IMR-90 (cell line): ENCODE results near the gene CDYL2. TPM values are rescaled to one million over a fixed set of nuclear protein-coding genes. Genes with fewer than 3 reads are reported as not detected.

Experiments used
- ATAC-seq: fragments of 200-7000 bp; cut with Tn5 transposase; 2 replicates; pipeline ENCODE4 v1.9.1; 2020; ENCODE audit warnings: low read depth, mild to moderate bottlenecking, moderate library complexity
- BruUV-seq: library from RNA; stranded (reverse); fragments of 400-500 nt; replicated peaks from 2 replicates; lab custom pipeline; 2021; lab: Mats Ljungman, UMichigan
- CTCF ChIA-PET: fragments of 300-600 bp; formaldehyde crosslinking; extraction: SDS; loops from one replicate; lab custom pipeline; 2021; ENCODE audit warnings: antibody characterized with exemption; lab: Yijun Ruan, JAX
- POLR2A ChIA-PET: fragments of 300-600 bp; sonication (Branson Sonifier 250); formaldehyde crosslinking; loops from one replicate; lab custom pipeline; 2022; ENCODE audit warnings: antibody characterized with exemption; ENCODE audit not compliant: unreplicated experiment; lab: Charles Lee
- DNase-seq: peaks from one replicate; pipeline ENCODE4 v3.0.0; 2013
- H2AFZ ChIP-seq: replicated peaks from 2 replicates; pipeline ENCODE3; 2013; ENCODE audit warnings: low read length, mild to moderate bottlenecking; ENCODE audit not compliant: poor library complexity
- H2AK5ac ChIP-seq: 2 replicates; pipeline ENCODE4 v1.6.1; 2013; ENCODE audit warnings: low read depth, low read length, inconsistent platforms
- H2AK9ac ChIP-seq: replicated peaks from 2 replicates; pipeline ENCODE3; 2013; ENCODE audit warnings: mild to moderate bottlenecking, low read depth, low read length, moderate library complexity; ENCODE audit not compliant: poor library complexity
- H2BK120ac ChIP-seq: 2 replicates; pipeline ENCODE4 v1.6.1; 2013; ENCODE audit warnings: low read depth, low read length, inconsistent platforms
- H2BK15ac ChIP-seq: 3 replicates; pipeline ENCODE4 v1.6.1; 2013; ENCODE audit warnings: low read depth, low read length, inconsistent platforms
- H2BK20ac ChIP-seq: 2 replicates; pipeline ENCODE4 v1.6.1; 2013; ENCODE audit warnings: low read depth, mild to moderate bottlenecking, inconsistent platforms, low read length, moderate library complexity
- H2BK5ac ChIP-seq: 2 replicates; pipeline ENCODE4 v1.6.1; 2013; ENCODE audit warnings: mild to moderate bottlenecking, low read depth, low read length, inconsistent platforms; ENCODE audit not compliant: poor library complexity, severe bottlenecking
- H3K14ac ChIP-seq: replicated peaks from 2 replicates; pipeline ENCODE4 v1.6.1; 2013; ENCODE audit warnings: low read depth, low read length, inconsistent platforms
- H3K18ac ChIP-seq: 2 replicates; pipeline ENCODE4 v1.6.1; 2013; ENCODE audit warnings: low read depth, low read length, control low read depth
- H3K23ac ChIP-seq: 2 replicates; pipeline ENCODE4 v1.6.1; 2013; ENCODE audit warnings: low read depth, low read length, inconsistent platforms
- H3K27ac ChIP-seq: 2 replicates; pipeline ENCODE4 v1.5.1; 2013; ENCODE audit warnings: mild to moderate bottlenecking, control low read depth, low read length; ENCODE audit not compliant: insufficient read depth
- H3K27me3 ChIP-seq: 2 replicates; pipeline ENCODE4 v1.6.1; 2013; ENCODE audit warnings: low read length; ENCODE audit not compliant: control insufficient read depth, insufficient read depth
- H3K36me3 ChIP-seq: 2 replicates; pipeline ENCODE4 v1.6.1; 2013; ENCODE audit warnings: low read length, mixed read lengths; ENCODE audit not compliant: control insufficient read depth, insufficient read depth
- H3K4ac ChIP-seq: 2 replicates; pipeline ENCODE4 v1.6.1; 2013; ENCODE audit warnings: low read depth, low read length, inconsistent platforms
- H3K4me1 ChIP-seq: 2 replicates; pipeline ENCODE4 v1.6.1; 2013; ENCODE audit warnings: low read length, mixed read lengths; ENCODE audit not compliant: control insufficient read depth, insufficient read depth
- H3K4me2 ChIP-seq: 2 replicates; pipeline ENCODE4 v1.6.1; 2013; ENCODE audit warnings: low read depth, mild to moderate bottlenecking, control low read depth, low read length, moderate library complexity
- H3K4me3 ChIP-seq: 2 replicates; pipeline ENCODE4 v1.5.1; 2013; ENCODE audit warnings: low read depth, mild to moderate bottlenecking, control low read depth, low read length, moderate library complexity; ENCODE audit not compliant: insufficient read depth
- H3K56ac ChIP-seq: 2 replicates; pipeline ENCODE4 v1.6.1; 2013; ENCODE audit warnings: low read length, inconsistent platforms; ENCODE audit not compliant: insufficient read depth; ENCODE audit errors: extremely low read depth
- H3K79me1 ChIP-seq, 2 experiments: 2 replicates each; pipeline ENCODE4 v1.6.1; 2013; ENCODE audit warnings: low read length in 2 of 2, inconsistent platforms in 1 of 2, low read depth in 1 of 2
- H3K9ac ChIP-seq: 2 replicates; pipeline ENCODE4 v1.6.1; 2013; ENCODE audit warnings: low read depth, low read length, control low read depth
- H3K9me1 ChIP-seq: 2 replicates; pipeline ENCODE4 v1.6.1; 2013; ENCODE audit warnings: low read length, inconsistent platforms; ENCODE audit not compliant: insufficient read depth
- H3K9me3 ChIP-seq: 2 replicates; pipeline ENCODE4 v1.6.1; 2013; ENCODE audit warnings: low read length; ENCODE audit not compliant: control insufficient read depth, insufficient read depth
- H4K20me1 ChIP-seq: 2 replicates; pipeline ENCODE4 v1.6.1; 2013; ENCODE audit warnings: low read length, inconsistent platforms; ENCODE audit not compliant: insufficient read depth
- H4K5ac ChIP-seq: 2 replicates; pipeline ENCODE4 v1.6.1; 2013; ENCODE audit warnings: mild to moderate bottlenecking, low read depth, low read length, control low read depth
- H4K8ac ChIP-seq, 2 experiments: 2 replicates each; pipeline ENCODE4 v1.6.1; 2013; ENCODE audit warnings: low read depth in 2 of 2, low read length in 2 of 2, control low read depth in 1 of 2, inconsistent platforms in 1 of 2
- H4K91ac ChIP-seq: 2 replicates; pipeline ENCODE4 v1.6.1; 2013; ENCODE audit warnings: low read depth, low read length, inconsistent platforms; ENCODE audit not compliant: insufficient read depth
- BHLHE40 ChIP-seq: fragments of 150-350 bp; IDR thresholded peaks from 2 replicates; pipeline ENCODE4 v1.6.1; 2016; ENCODE audit warnings: mild to moderate bottlenecking, low read depth, low read length
- CEBPB ChIP-seq: IDR thresholded peaks from 2 replicates; pipeline ENCODE4 v1.6.1; 2012; ENCODE audit warnings: low read depth, low read length, improper control_type of control experiment
- CHD1 ChIP-seq: IDR thresholded peaks from 2 replicates; pipeline ENCODE4 v1.6.1; 2012; ENCODE audit warnings: low read depth, low read length, improper control_type of control experiment
- CTCF ChIP-seq: conservative IDR thresholded peaks from 2 replicates; pipeline ENCODE4 v1.5.1; 2012; ENCODE audit warnings: mild to moderate bottlenecking, low read depth, low read length, improper control_type of control experiment
- ELK1 ChIP-seq: fragments of 150-350 bp; IDR thresholded peaks from 2 replicates; pipeline ENCODE4 v1.6.1; 2016; ENCODE audit warnings: low read depth, mild to moderate bottlenecking, low read length, moderate library complexity, borderline replicate concordance
- FOS ChIP-seq: fragments of 150-350 bp; IDR thresholded peaks from 2 replicates; pipeline ENCODE4 v1.6.1; 2016; ENCODE audit warnings: low read depth, low read length
- MAFK ChIP-seq: IDR thresholded peaks from 2 replicates; pipeline ENCODE4 v1.6.1; 2012; ENCODE audit warnings: low read depth, low read length, improper control_type of control experiment
- MXI1 ChIP-seq: IDR thresholded peaks from 2 replicates; pipeline ENCODE4 v1.6.1; 2012; ENCODE audit warnings: low read depth, mild to moderate bottlenecking, low read length, moderate library complexity, borderline replicate concordance
- POLR2A ChIP-seq: IDR thresholded peaks from 2 replicates; pipeline ENCODE4 v1.6.1; 2012; ENCODE audit warnings: mild to moderate bottlenecking, low read depth, low read length
- RAD21 ChIP-seq: IDR thresholded peaks from 2 replicates; pipeline ENCODE4 v1.6.1; 2012; ENCODE audit warnings: low read length, improper control_type of control experiment
- RCOR1 ChIP-seq: IDR thresholded peaks from 2 replicates; pipeline ENCODE4 v1.6.1; 2012; ENCODE audit warnings: mild to moderate bottlenecking, low read length, improper control_type of control experiment; ENCODE audit not compliant: insufficient replicate concordance
- RFX5 ChIP-seq: IDR thresholded peaks from 2 replicates; pipeline ENCODE4 v1.8.0; 2012; ENCODE audit warnings: low read depth, mild to moderate bottlenecking, low read length, moderate library complexity
- SMC3 ChIP-seq: fragments of 150-350 bp; IDR thresholded peaks from 2 replicates; pipeline ENCODE4 v1.6.1; 2016; ENCODE audit warnings: low read depth, mild to moderate bottlenecking, antibody characterized with exemption, low read length, moderate library complexity
- USF2 ChIP-seq: fragments of 150-350 bp; IDR thresholded peaks from 2 replicates; pipeline ENCODE4 v1.6.1; 2017; ENCODE audit warnings: mild to moderate bottlenecking, antibody characterized with exemption, low read length, low read depth
- WGBS, 2 experiments: methylation state at CpG; one replicate each; pipeline versions ENCODE4 v1.1.5 to v1.1.7; 2013; ENCODE audit warnings: missing lambda C conversion rate in 2 of 2; ENCODE audit not compliant: insufficient read length in 1 of 2; ENCODE audit errors: extremely low coverage in 2 of 2; 5-methylcytosine and 5-hydroxymethylcytosine counted together
- dilution Hi-C: fragments of 300-500 bp; cut with HindIII; formaldehyde crosslinking; loops from one replicate; pipeline ENCODE4 v1.14.3; 2018; ENCODE audit warnings: low sequenced_read_pairs; ENCODE audit not compliant: unreplicated experiment
- in situ Hi-C: fragments of 300-500 bp; cut with MboI; formaldehyde crosslinking; loops from 3 replicates; pipeline ENCODE4 v1.14.3; 2019; ENCODE audit warnings: low sequenced_read_pairs, inconsistent platforms, mixed read lengths
- intact Hi-C: fragments of 100-400 bp; cut with micrococcal nuclease; formaldehyde crosslinking; loops from 2 replicates; pipeline ENCODE4 v1.10.0; 2022
- polyA plus RNA-seq, 3 experiments: library from polyadenylated mRNA; depleted of rRNA; stranded (reverse); fragments of >200 nt; gene quantifications; 2 replicates each; pipeline ENCODE4 v1.2.3, GENCODE V29; 2012; ENCODE audit warnings: low replicate concordance in 1 of 3
- total RNA-seq: library from RNA; depleted of rRNA; stranded (reverse); fragments of >200 nt; gene quantifications from 2 replicates; pipeline ENCODE4 v1.2.3, GENCODE V29; 2012

The CDYL2 gene
- total and polyA plus RNA-seq, 2 of the 4 experiments (the other 2 are of a cell fraction), result 1.2 to 3.9 TPM

GRCh38 chr16:80708823-80709222 lies 95.6 kb downstream of the CDYL2 start:
- TF ChIP-seq FOS (no peak), CTCF (no peak), RFX5 (no peak), POLR2A (no peak), ELK1 (no peak), MXI1 (no peak), SMC3 (no peak), CHD1 (no peak), BHLHE40 (no peak), MAFK (no peak), CEBPB (no peak), USF2 (no peak), RAD21 (no peak), RCOR1 (no peak)
- in situ Hi-C loops, result no loop called here
- H4K8ac ChIP-seq, result no peak overlapping the region

More at GRCh38 chr16:80708823-80709222, 95.6 kb downstream of the CDYL2 start:
- Histone ChIP-seq H3K14ac (no peak overlapping the region), H3K4ac (no peak overlapping the region), H3K4me1 (no peaks in the 10 kb centered on the region), H2BK15ac (no peak overlapping the region), H3K4me2 (no peak overlapping the region), H2AK9ac (no peak overlapping the region), H3K9me3 (peaks cover 7% of the 10 kb centered on the region; the same call in 1 of the 2 replicates), H4K20me1 (no peaks in the 10 kb centered on the region), H2BK120ac (no peak overlapping the region), H2AFZ (no peak overlapping the region), H2BK5ac (no peak overlapping the region), H3K56ac (no peak overlapping the region), H2BK20ac (no peak overlapping the region), H3K9me1 (no peaks in the 10 kb centered on the region; the same call in 1 of the 2 replicates), H4K5ac (no peak overlapping the region), H3K79me1 (peaks cover 0 to 2% of the 10 kb centered on the region in 2 experiments; a peak in 1 of 4 replicates), H3K9ac (no peak overlapping the region), H3K18ac (no peak overlapping the region), H3K23ac (no peak overlapping the region), H3K36me3 (no peaks in the 10 kb centered on the region), H3K4me3 (no peak overlapping the region), H2AK5ac (no peak overlapping the region), H3K27me3 (no peaks in the 10 kb centered on the region), H3K27ac (no peak overlapping the region), H4K91ac (no peak overlapping the region)
- BruUV-seq, result no TSS peak
- ChIA-PET POLR2A (no interaction called here), CTCF (no interaction called here)
- ATAC-seq (no peak), DNase-seq (no peak)
- WGBS, 2 experiments, result no CpG with 5 or more reads among the region's 9 CpGs
- intact Hi-C loops (no loop called here), dilution Hi-C loops (no loop called here)
